GM19468 (cell line): ENCODE data around the gene ZNF141.
"Not testable (repeated sequence)": the region's sequence is repeated elsewhere in the genome, so short reads cannot be mapped to it uniquely, and the experiment has no call there.

ENCODE experiments used
- ATAC-seq: cut with Tn5 transposase; IDR thresholded peaks from one replicate; pipeline ENCODE4 v1.9.1; 2021; ENCODE audit warnings: mild to moderate bottlenecking, moderate library complexity, moderate number of reproducible peaks; ENCODE audit not compliant: unreplicated experiment; ENCODE audit errors: extremely low read depth

The ZNF141 gene

GRCh38 chr4:384311-385010, 46.8 kb downstream of the ZNF141 start:
- ATAC-seq: no peak

DNA sequence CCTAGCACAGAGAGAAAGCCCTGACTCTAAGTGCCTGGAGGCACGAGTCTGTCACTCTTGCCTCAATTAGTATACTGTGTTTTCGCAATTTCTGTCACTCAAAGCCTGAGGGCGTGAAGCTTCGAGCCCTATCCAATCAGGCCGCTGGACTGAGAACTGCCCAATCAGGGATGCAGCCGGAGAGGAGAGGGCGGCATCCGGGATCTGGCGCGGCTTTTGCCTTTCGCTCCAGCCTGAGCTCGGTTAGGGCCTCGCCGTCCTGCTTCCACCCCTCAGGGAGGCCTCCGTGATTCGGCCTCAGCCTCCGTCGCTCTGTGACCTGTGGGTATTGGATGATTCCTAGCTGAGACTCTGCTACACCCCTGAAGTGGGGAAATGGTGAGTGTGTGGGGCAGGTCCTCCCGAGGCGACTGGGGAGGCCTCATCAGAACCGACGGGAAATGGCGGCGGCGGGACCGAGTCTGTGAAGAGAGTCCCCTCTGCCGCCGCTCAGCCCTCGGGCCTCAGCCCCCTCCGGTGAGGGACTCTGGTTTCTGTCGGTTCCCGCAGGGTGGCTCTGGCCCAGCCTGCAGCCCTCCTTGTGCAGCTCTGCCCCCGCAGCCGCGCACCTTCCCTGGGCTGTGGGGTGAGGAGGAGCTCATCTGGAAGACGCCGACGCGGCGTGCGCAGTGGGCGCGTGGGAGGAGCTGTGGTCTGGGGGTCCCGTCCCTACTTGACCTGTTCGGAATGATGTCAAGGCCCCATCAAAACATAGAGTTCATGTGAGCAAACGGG, 48.5 kb downstream of the ZNF141 start:
- ATAC-seq: no peak

DNA sequence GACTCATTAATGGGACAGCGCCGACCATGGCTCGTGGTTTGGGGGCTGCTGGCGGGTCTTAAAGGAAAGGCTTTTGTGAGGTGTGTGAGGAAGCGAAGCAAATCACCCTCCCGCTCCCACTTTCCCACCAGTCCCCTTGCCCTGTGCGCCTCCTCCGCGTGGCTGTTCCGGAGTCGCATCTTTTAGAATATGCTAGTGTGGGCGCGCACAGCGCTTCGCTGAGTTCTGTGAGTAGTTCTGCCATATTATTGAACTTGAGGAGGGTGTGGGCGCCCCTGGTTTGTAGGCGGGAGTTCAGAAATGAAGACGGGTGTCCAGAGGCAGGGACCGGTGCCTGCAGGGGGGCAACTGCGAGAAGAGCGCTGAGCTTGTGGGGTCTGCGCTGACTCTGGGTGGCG, 49.1 kb downstream of the ZNF141 start:
- ATAC-seq: no peak

GRCh38 chr4:404006-404405, 66.4 kb downstream of the ZNF141 start:
- ATAC-seq: no peak

GRCh38 chr4:408321-408720, 70.7 kb downstream of the ZNF141 start:
- ATAC-seq: not testable (repeated sequence)

DNA sequence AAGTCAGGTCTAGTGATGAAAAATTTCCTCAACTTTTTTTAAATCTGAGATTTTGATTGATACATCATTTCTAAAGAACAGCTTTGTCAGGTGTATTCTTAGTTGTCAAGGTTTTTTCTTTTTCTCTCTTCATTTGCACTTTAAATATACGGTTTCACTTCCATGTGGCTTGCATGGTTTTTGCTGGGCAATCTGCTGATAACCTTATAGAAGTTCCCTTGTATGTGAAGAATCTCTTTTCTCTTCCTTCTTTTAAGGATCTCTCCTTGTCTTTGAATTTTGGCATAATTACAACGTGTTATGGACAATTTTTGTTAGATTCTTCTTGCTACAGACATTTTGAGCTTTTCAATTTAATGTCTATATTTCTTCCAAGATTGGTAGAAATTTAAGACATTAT, 85.0 kb downstream of the ZNF141 start:
- ATAC-seq: no peak
